Epithelial cell of esophagus (primary cell): ENCODE measurements around the gene COL12A1.

Experiments used
- DNase-seq: peaks from one replicate; pipeline ENCODE4 v3.0.0; 2010; ENCODE audit warnings: low read depth
- H3K4me3 ChIP-seq: 2 replicates; pipeline ENCODE4 v1.5.1; 2011; ENCODE audit warnings: mild to moderate bottlenecking, low read length, control low read depth
- CTCF ChIP-seq: IDR thresholded peaks from 2 replicates; pipeline ENCODE4 v1.5.1; 2011; ENCODE audit warnings: low read depth, mild to moderate bottlenecking, low read length, control low read depth, inconsistent platforms; ENCODE audit not compliant: insufficient read depth; ENCODE audit errors: missing control alignments

COL12A1 gene

DNA sequence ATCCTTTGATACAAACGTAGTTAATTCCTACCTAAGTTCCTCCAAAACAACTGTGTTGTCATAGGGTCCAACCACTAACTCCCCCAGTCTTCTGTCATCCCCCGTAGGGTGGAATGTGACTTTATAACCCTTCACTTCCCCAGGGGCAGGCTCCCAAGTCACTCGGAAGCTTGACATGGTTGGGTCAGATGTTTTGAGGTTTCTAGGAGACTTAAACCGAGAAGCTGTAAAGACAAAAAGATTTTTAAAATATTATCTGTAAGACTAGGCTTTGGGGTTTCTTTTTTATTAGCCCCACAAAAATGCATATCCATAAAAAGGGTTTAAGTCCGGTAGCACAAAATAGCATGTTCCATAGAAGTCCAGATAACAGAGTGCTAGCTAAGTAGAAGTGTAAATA is 50.2 kb downstream of the COL12A1 start:
- no peak overlapping the region for H3K4me3 ChIP-seq
- TF ChIP-seq CTCF = no peak
- DNase-seq = no peak

DNA sequence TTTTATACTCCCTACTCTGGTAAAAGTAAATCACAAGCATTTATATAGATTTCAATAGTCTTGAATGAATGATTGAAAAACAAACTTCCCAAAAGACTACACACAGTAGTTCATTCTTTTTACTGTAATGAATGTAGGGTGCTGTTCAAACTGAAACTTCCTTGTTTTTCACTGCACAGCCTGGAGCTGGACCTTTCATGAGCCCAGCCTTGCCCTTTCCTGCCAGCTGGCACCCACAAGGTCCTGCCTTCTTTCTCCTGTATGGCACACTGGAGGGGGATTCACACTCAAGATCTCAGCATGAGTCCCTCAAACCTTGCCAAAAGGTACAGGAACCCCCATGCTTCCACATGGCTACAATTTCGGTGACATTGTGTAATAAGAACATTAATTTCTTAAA is 50.9 kb downstream of the COL12A1 start:
- no peak overlapping the region for H3K4me3 ChIP-seq
- DNase-seq = no peak

GRCh38 chr6:75150685-75151412 is 55.0 kb downstream of the COL12A1 start:
- no peak for TF ChIP-seq CTCF
- DNase-seq = peak; percentile 50
- no peak overlapping the region for H3K4me3 ChIP-seq

More for the DNA sequence above, 50.9 kb downstream of the COL12A1 start:
- TF ChIP-seq CTCF = no peak

GRCh38 chr6:75149696-75150095 is 56.2 kb downstream of the COL12A1 start:
- no peak for DNase-seq
- TF ChIP-seq CTCF = no peak
- no peak overlapping the region for H3K4me3 ChIP-seq

- DNase-seq = peak; percentile 49
- no peak for TF ChIP-seq CTCF
- H3K4me3 ChIP-seq = no peak overlapping the region
These were observed 56.6 kb downstream of the COL12A1 start for GRCh38 chr6:75149240-75149639.

DNA sequence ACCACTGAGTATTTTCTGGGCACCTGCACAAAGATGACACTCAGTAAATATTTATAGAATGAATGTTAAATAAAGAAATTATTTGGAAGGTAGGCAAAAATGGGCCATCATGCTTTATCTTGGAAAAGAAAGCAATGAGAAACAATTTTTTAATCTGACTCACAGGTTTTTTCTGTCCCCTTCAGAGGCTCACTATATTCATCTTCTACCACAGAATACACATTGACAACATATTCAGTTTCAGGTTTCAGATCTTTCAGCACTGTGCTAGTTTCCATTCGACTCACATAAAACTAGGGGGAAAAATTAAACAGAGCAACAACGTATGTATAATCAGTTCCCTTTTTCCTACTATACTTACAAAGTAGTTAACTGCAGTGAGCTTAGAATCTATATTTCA is 58.3 kb downstream of the COL12A1 start:
- no peak for DNase-seq
- no peak overlapping the region for H3K4me3 ChIP-seq
- TF ChIP-seq CTCF = no peak

- H3K4me3 ChIP-seq = no peak overlapping the region
- peak; percentile 16 for TF ChIP-seq CTCF
- no peak for DNase-seq
These were observed 59.9 kb downstream of the COL12A1 start for GRCh38 chr6:75145976-75146375.
